ENCODE measurements around the gene SRF.

The SRF gene

DNA sequence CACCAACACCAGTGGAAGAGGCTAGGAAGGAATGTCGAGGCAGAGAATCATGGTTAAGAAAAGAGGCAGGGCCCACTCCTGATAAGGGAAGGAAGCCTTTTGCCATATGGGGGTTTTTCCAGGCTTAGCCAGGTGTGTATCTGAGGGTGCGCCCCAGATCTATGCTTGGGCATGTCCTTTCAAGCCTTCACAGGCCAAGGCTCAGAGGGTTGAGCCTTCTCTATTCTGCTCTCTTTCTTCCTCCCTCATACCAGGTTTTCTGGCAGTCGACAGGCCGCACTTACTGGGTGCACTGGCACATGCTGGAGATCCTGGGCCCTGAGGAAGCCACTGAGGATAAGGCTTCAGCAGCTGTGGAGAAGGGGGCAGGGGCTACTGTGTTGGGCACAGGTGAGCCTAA is 15.6 kb downstream of the SRF start:
- TF ChIP-seq, protein P1, sequence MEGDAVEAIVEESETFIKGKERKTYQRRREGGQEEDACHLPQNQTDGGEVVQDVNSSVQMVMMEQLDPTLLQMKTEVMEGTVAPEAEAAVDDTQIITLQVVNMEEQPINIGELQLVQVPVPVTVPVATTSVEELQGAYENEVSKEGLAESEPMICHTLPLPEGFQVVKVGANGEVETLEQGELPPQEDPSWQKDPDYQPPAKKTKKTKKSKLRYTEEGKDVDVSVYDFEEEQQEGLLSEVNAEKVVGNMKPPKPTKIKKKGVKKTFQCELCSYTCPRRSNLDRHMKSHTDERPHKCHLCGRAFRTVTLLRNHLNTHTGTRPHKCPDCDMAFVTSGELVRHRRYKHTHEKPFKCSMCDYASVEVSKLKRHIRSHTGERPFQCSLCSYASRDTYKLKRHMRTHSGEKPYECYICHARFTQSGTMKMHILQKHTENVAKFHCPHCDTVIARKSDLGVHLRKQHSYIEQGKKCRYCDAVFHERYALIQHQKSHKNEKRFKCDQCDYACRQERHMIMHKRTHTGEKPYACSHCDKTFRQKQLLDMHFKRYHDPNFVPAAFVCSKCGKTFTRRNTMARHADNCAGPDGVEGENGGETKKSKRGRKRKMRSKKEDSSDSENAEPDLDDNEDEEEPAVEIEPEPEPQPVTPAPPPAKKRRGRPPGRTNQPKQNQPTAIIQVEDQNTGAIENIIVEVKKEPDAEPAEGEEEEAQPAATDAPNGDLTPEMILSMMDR (IDR thresholded peaks at IDR 0.05; ENCODE audit: low read length): no peak
- no peak for TF ChIP-seq EZH2 (IDR thresholded peaks at IDR 0.05; ENCODE audit: borderline replicate concordance, low read length)
- no peak overlapping the region for H2AFZ ChIP-seq (ENCODE audit: low read length)
- H3K79me2 ChIP-seq (ENCODE audit: insufficient read depth, low read length): no peaks in the 10 kb centered on the region

DNA sequence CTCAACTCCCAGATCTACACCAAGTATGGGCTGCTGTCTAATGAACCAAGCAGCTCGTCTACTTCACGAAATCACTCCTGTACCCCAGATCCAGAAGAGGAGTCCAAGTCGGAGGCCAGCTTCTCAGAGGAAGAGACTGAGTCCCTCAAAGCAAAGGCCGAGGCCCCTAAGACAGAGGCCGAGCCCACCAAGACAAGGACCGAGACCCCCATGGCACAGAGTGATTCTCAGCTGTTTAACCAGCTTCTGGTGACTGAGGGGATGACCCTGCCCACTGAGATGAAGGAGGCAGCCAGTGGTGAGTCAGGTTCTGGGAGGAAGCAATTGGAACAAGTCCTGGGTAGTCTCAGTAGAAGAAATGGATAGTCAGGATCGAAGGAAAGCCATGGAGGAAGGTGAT is 16.8 kb downstream of the SRF start:
- H3K36me3 ChIP-seq (ENCODE audit: insufficient read depth, low read length): peaks cover 40% of the 10 kb centered on the region
- no peak overlapping the region for H2AFZ ChIP-seq (ENCODE audit: low read length)
- H3K9me3 ChIP-seq (ENCODE audit: low read length): no peaks in the 10 kb centered on the region
- H3K4me1 ChIP-seq (ENCODE audit: insufficient read depth, low read length, severe bottlenecking): peaks cover 7% of the 10 kb centered on the region
- no peaks in the 10 kb centered on the region for H4K20me1 ChIP-seq (ENCODE audit: insufficient read depth, low read length)
- H3K9ac ChIP-seq (ENCODE audit: low read length): no peak overlapping the region
- H3K27me3 ChIP-seq (ENCODE audit: insufficient read depth, low read length): no peaks in the 10 kb centered on the region
- no peak for TF ChIP-seq EZH2 (IDR thresholded peaks at IDR 0.05; ENCODE audit: borderline replicate concordance, low read length)
- TF ChIP-seq, protein P1 (IDR thresholded peaks at IDR 0.05; ENCODE audit: low read length): no peak
- H3K4me2 ChIP-seq (ENCODE audit: low read length): no peak overlapping the region
- no peaks in the 10 kb centered on the region for H3K9me2 ChIP-seq (ENCODE audit: low read depth, low read length)
- H3F3A ChIP-seq (ENCODE audit: insufficient read depth, low read length): no peaks in the 10 kb centered on the region
- no peak overlapping the region for H3K4me3 ChIP-seq (ENCODE audit: low read depth, low read length, poor library complexity, severe bottlenecking)
- H3K27ac ChIP-seq (ENCODE audit: low read depth, low read length, poor library complexity, severe bottlenecking): no peak overlapping the region
- H3K79me2 ChIP-seq (ENCODE audit: insufficient read depth, low read length): no peaks in the 10 kb centered on the region

More for the DNA sequence above, 15.6 kb downstream of the SRF start:
- Histone ChIP-seq H3K9ac (ENCODE audit: low read length) (no peak overlapping the region), H3K27ac (ENCODE audit: low read depth, low read length, poor library complexity, severe bottlenecking) (no peak overlapping the region), H3K4me3 (ENCODE audit: low read depth, low read length, poor library complexity, severe bottlenecking) (no peak overlapping the region), H3K4me1 (ENCODE audit: insufficient read depth, low read length, severe bottlenecking) (peaks cover 14% of the 10 kb centered on the region), H3F3A (ENCODE audit: insufficient read depth, low read length) (no peaks in the 10 kb centered on the region), H3K27me3 (ENCODE audit: insufficient read depth, low read length) (no peaks in the 10 kb centered on the region), H4K20me1 (ENCODE audit: insufficient read depth, low read length) (no peaks in the 10 kb centered on the region), H3K4me2 (ENCODE audit: low read length) (no peak overlapping the region), H3K36me3 (ENCODE audit: insufficient read depth, low read length) (peaks cover 36% of the 10 kb centered on the region), H3K9me2 (ENCODE audit: low read depth, low read length) (no peaks in the 10 kb centered on the region), H3K9me3 (ENCODE audit: low read length) (no peaks in the 10 kb centered on the region)

DNA sequence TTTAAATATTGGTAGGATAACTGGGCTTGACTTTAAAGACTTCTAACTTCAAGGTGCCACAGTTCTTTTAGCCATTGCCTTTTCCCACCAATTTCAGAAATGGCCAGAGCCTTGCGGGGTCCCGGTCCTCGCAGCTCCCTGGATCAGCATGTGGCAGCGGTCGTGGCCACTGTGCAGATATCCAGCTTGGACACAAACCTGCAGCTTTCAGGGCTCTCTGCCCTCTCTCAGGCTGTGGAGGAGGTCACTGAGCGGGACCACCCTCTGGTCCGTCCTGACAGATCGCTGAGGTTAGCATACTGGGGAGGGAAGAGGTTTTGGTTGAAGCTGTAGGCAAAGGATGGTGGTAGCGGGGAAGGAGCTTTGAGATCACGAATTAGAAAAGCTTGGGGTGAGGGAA is 17.4 kb downstream of the SRF start:
- H3K9me3 ChIP-seq (ENCODE audit: low read length): no peaks in the 10 kb centered on the region
- no peak overlapping the region for H3K4me2 ChIP-seq (ENCODE audit: low read length)
- peaks cover 44% of the 10 kb centered on the region for H3K36me3 ChIP-seq (ENCODE audit: insufficient read depth, low read length)
- no peak overlapping the region for H3K9ac ChIP-seq (ENCODE audit: low read length)
- no peaks in the 10 kb centered on the region for H3K79me2 ChIP-seq (ENCODE audit: insufficient read depth, low read length)
- no peak overlapping the region for H3K27ac ChIP-seq (ENCODE audit: low read depth, low read length, poor library complexity, severe bottlenecking)
- no peaks in the 10 kb centered on the region for H4K20me1 ChIP-seq (ENCODE audit: insufficient read depth, low read length)
- H3F3A ChIP-seq (ENCODE audit: insufficient read depth, low read length): no peaks in the 10 kb centered on the region
- H3K4me1 ChIP-seq (ENCODE audit: insufficient read depth, low read length, severe bottlenecking): peaks cover 1% of the 10 kb centered on the region
- H2AFZ ChIP-seq (ENCODE audit: low read length): no peak overlapping the region
- no peaks in the 10 kb centered on the region for H3K9me2 ChIP-seq (ENCODE audit: low read depth, low read length)
- TF ChIP-seq EZH2 (IDR thresholded peaks at IDR 0.05; ENCODE audit: borderline replicate concordance, low read length): no peak
- TF ChIP-seq, protein P1 (IDR thresholded peaks at IDR 0.05; ENCODE audit: low read length): no peak
- H3K4me3 ChIP-seq (ENCODE audit: low read depth, low read length, poor library complexity, severe bottlenecking): no peak overlapping the region
- H3K27me3 ChIP-seq (ENCODE audit: insufficient read depth, low read length): no peaks in the 10 kb centered on the region

Measured in OCI-LY1 (cell line).